ENCODE data around the gene SUPT4H1. TPM values are rescaled to one million over a fixed set of nuclear protein-coding genes. Genes with fewer than 3 reads are reported as not detected.

SUPT4H1 gene
- total RNA-seq, 1 experiment from 2014 or later = 109 TPM

DNA sequence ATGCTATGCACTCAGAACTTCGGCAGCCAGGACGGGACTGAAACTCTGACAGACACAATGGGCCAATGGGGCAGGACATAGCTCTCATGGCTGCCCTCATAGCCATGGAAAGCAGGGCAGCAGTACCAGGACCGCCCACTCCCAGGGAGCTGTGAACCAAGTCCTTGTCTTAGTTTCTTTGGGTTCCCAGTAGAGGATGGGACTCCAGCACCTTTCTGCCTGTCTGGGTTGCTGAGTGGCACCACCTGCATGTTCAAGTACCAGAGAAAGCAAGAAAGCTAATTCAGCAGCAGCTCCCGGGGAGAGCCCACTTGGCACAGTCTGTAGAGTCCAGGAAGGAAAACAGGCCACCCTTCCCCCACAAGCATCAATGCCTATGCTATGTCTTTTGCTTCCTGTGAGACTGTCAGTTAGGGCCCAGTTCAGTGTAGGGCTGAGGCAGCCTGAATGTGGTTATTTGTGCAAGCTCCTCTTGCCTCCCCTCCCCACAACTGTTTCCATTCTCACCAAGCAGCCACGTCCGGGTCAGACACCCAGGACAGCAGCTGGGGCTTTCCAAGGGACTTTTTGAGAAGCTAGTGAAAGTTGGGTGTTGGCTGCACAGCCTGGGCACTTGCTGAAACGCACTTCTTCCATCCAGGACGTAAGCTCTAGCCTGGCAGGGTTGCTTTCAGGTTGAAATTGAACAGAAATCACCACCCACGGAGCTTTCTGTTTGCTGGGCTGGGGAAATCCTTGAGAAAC lies 7.8 kb downstream of the SUPT4H1 start:
- Histone ChIP-seq H2BK12ac (ENCODE audit: insufficient read length, low read depth, low read length) (no peak overlapping the region), H3K56ac (ENCODE audit: insufficient read length, low read depth, low read length) (no peak overlapping the region), H3K4me2 (ENCODE audit: insufficient read depth, insufficient read length, low read length) (no peak overlapping the region), H3K18ac (ENCODE audit: insufficient read length, low read depth, low read length) (no peak overlapping the region), H3K27ac (ENCODE audit: insufficient read length, low read depth, low read length) (no peak overlapping the region), H4K5ac (ENCODE audit: insufficient read length, low read depth, low read length) (no peak overlapping the region), H3K4me1 (ENCODE audit: insufficient read depth, low read length) (no peaks in the 10 kb centered on the region; the same call in 1 of the 2 replicates), H2BK5ac (ENCODE audit: insufficient read length, low read length) (no peak overlapping the region), H3K14ac (ENCODE audit: insufficient read depth, low read length) (no peak overlapping the region), H3K4ac (ENCODE audit: low read depth, low read length) (no peak overlapping the region), H3K23me2 (ENCODE audit: insufficient read length, low read depth, low read length, poor library complexity, severe bottlenecking) (no peaks in the 10 kb centered on the region), H2BK20ac (ENCODE audit: low read depth, low read length, poor library complexity, severe bottlenecking) (no peak overlapping the region), H2AFZ (ENCODE audit: low read length) (no peak overlapping the region), H3K79me2 (ENCODE audit: insufficient read depth, low read length) (no peaks in the 10 kb centered on the region), H4K8ac (replicated peaks; ENCODE audit: insufficient read length, low read depth, low read length) (no peak overlapping the region), H2BK15ac (ENCODE audit: low read depth, low read length) (no peak overlapping the region), H3T11ph (ENCODE audit: low read length) (no peak overlapping the region), H2BK120ac (ENCODE audit: low read depth, low read length, poor library complexity, severe bottlenecking) (no peak overlapping the region), H3K79me1 (ENCODE audit: insufficient read depth, low read depth, low read length, poor library complexity, severe bottlenecking) (no peaks in the 10 kb centered on the region), H2AK5ac (ENCODE audit: insufficient read length, low read length) (no peak overlapping the region), H3K23ac (ENCODE audit: insufficient read length, low read depth, low read length) (no peak overlapping the region), H3K9ac (ENCODE audit: extremely low read depth, insufficient read length, low read length) (no peak overlapping the region), H3K27me3 (ENCODE audit: insufficient read depth, low read length) (no peaks in the 10 kb centered on the region), H3K9me3 (ENCODE audit: control insufficient read depth, low read depth, low read length) (no peaks in the 10 kb centered on the region), H4K91ac (ENCODE audit: insufficient read length, low read depth, low read length) (no peak overlapping the region), H4K20me1 (ENCODE audit: control insufficient read depth, insufficient read depth, insufficient read length) (no peaks in the 10 kb centered on the region)
- no peaks in the 10 kb centered on the region for H3K9me3 Mint-ChIP-seq
- H3K27ac Mint-ChIP-seq = no peak overlapping the region
- H3K36me3 Mint-ChIP-seq (ENCODE audit: insufficient read depth in 1 of 3, low read depth in 3 of 3) = peaks cover 29 to 53% (median 53%) of the 10 kb centered on the region in 3 experiments
- no CpG with 5 or more reads among the region's 9 CpGs for WGBS (ENCODE audit: extremely low coverage, insufficient read length, low lambda C conversion rate)
- peaks cover 3% of the 10 kb centered on the region for H3K27me3 Mint-ChIP-seq (ENCODE audit: low read depth)
- peaks cover 3 to 4% of the 10 kb centered on the region in 2 experiments for H3K4me1 Mint-ChIP-seq
- TF ChIP-seq, protein P1, sequence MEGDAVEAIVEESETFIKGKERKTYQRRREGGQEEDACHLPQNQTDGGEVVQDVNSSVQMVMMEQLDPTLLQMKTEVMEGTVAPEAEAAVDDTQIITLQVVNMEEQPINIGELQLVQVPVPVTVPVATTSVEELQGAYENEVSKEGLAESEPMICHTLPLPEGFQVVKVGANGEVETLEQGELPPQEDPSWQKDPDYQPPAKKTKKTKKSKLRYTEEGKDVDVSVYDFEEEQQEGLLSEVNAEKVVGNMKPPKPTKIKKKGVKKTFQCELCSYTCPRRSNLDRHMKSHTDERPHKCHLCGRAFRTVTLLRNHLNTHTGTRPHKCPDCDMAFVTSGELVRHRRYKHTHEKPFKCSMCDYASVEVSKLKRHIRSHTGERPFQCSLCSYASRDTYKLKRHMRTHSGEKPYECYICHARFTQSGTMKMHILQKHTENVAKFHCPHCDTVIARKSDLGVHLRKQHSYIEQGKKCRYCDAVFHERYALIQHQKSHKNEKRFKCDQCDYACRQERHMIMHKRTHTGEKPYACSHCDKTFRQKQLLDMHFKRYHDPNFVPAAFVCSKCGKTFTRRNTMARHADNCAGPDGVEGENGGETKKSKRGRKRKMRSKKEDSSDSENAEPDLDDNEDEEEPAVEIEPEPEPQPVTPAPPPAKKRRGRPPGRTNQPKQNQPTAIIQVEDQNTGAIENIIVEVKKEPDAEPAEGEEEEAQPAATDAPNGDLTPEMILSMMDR (conservative IDR thresholded peaks at IDR 0.05) = no peak
- no peak overlapping the region for H3K4me3 Mint-ChIP-seq
- DNase-seq = no peak

Measured in H9 (cell line).